SK-N-SH (cell line): Measurements from ENCODE around the gene ALX3. TPM values are rescaled to one million over a fixed set of nuclear protein-coding genes. Genes with fewer than 3 reads are reported as not detected.

Source experiments
- CTCF ChIA-PET: fragments of 300-600, 350-600 bp; formaldehyde crosslinking; extraction: SDS; loops from one replicate; lab custom pipeline; 2021; lab: Yijun Ruan, JAX
- POLR2A ChIA-PET: fragments of 350-600 bp; sonication (Branson Sonifier 250); formaldehyde crosslinking; extraction: SDS; loops from one replicate; lab custom pipeline; 2020; ENCODE audit warnings: antibody characterized with exemption, inconsistent platforms; lab: Yijun Ruan, JAX
- DNase-seq: peaks from one replicate; pipeline ENCODE4 v3.0.0; 2012
- H2AFZ ChIP-seq: fragments of 200-600 bp; sonication (generic); 2 replicates; pipeline ENCODE4 v1.8.1; 2016; ENCODE audit warnings: antibody characterized with exemption, mild to moderate bottlenecking, low read depth
- H3F3A ChIP-seq: fragments of 200-600 bp; sonication (generic); replicated peaks from 2 replicates; pipeline ENCODE3; 2016; ENCODE audit warnings: antibody characterized with exemption, mild to moderate bottlenecking; ENCODE audit not compliant: insufficient read depth
- H3K27ac ChIP-seq, 2 experiments: fragments of 200-500 bp in 1 of 2; fragments of 200-600 bp in 1 of 2; sonication (Bioruptor generic) in 1 of 2; sonication (generic), shearing (Covaris generic) in 1 of 2; 2 replicates each; pipeline versions ENCODE4 v1.5.1 to v1.6.1; 2014 to 2016; ENCODE audit warnings: low read depth in 2 of 2, inconsistent platforms in 1 of 2, low read length in 1 of 2, mild to moderate bottlenecking in 1 of 2, mixed read lengths in 1 of 2
- H3K27me3 ChIP-seq: fragments of 200-600 bp; sonication (generic), shearing (Covaris generic); 2 replicates; pipeline ENCODE4 v1.6.1; 2016; ENCODE audit warnings: mixed run types; ENCODE audit not compliant: insufficient read depth
- H3K36me3 ChIP-seq, 2 experiments: fragments of 200-500 bp in 1 of 2; fragments of 200-600 bp in 1 of 2; sonication (Bioruptor generic) in 1 of 2; sonication (generic) in 1 of 2; replicated peaks in 1 of 2; 2 replicates each; pipeline versions ENCODE3 to v1.5.1; 2014 to 2016; ENCODE audit warnings: low read length in 1 of 2, mild to moderate bottlenecking in 1 of 2; ENCODE audit not compliant: insufficient read depth in 2 of 2, control insufficient read depth in 1 of 2
- H3K4me1 ChIP-seq, 2 experiments: fragments of 200-500 bp in 1 of 2; fragments of 200-600 bp in 1 of 2; sonication (Bioruptor generic) in 1 of 2; sonication (generic), shearing (Covaris generic) in 1 of 2; 2 replicates each; pipeline versions ENCODE4 v1.5.1 to v1.6.1; 2014 to 2016; ENCODE audit warnings: low read depth in 1 of 2, low read length in 1 of 2, mixed run types in 1 of 2; ENCODE audit not compliant: insufficient read depth in 2 of 2, control insufficient read depth in 1 of 2
- H3K4me2 ChIP-seq: fragments of 200-600 bp; sonication (generic), shearing (Covaris generic); 2 replicates; pipeline ENCODE4 v1.6.1; 2017; ENCODE audit warnings: mixed run types
- H3K4me3 ChIP-seq, 2 experiments: fragments of 200-500 bp in 1 of 2; fragments of 200-600 bp in 1 of 2; sonication (Bioruptor generic) in 1 of 2; sonication (generic), shearing (Covaris generic) in 1 of 2; 2 replicates each; pipeline versions ENCODE4 v1.5.1 to v1.8.1; 2014 to 2016; ENCODE audit warnings: low read depth in 2 of 2, inconsistent platforms in 1 of 2, low read length in 1 of 2, mild to moderate bottlenecking in 1 of 2, mixed read lengths in 1 of 2, moderate library complexity in 1 of 2
- H3K79me2 ChIP-seq: fragments of 200-600 bp; sonication (generic); 2 replicates; pipeline ENCODE4 v1.8.1; 2017; ENCODE audit warnings: mild to moderate bottlenecking; ENCODE audit not compliant: insufficient read depth
- H3K9ac ChIP-seq: fragments of 200-600 bp; sonication (generic); 2 replicates; pipeline ENCODE4 v1.6.1; 2017; ENCODE audit warnings: mixed run types
- H3K9me2 ChIP-seq: fragments of 200-600 bp; sonication (generic); 2 replicates; pipeline ENCODE4 v1.6.1; 2017; ENCODE audit warnings: mixed run types
- H3K9me3 ChIP-seq: fragments of 200-600 bp; sonication (generic); 2 replicates; pipeline ENCODE4 v1.6.1; 2017; ENCODE audit warnings: mixed run types, mild to moderate bottlenecking, moderate library complexity
- H4K20me1 ChIP-seq: fragments of 200-600 bp; sonication (generic); 2 replicates; pipeline ENCODE4 v1.6.1; 2017; ENCODE audit warnings: mild to moderate bottlenecking, mixed run types; ENCODE audit not compliant: insufficient read depth
- CHD2 ChIP-seq: fragments of 150-350 bp; IDR thresholded peaks from 2 replicates; pipeline ENCODE4 v1.6.1; 2018; ENCODE audit warnings: low read length; ENCODE audit not compliant: partially characterized antibody
- CTCF ChIP-seq: fragments of 200-600 bp; sonication (generic); IDR thresholded peaks from 2 replicates; pipeline ENCODE4 v1.6.1; 2017; ENCODE audit warnings: antibody characterized with exemption, mild to moderate bottlenecking, moderate library complexity
- FOXM1 ChIP-seq: IDR thresholded peaks from 2 replicates; pipeline ENCODE4 v1.4.0; 2012; ENCODE audit warnings: low read depth, mild to moderate bottlenecking
- MEF2A ChIP-seq: IDR thresholded peaks from 2 replicates; pipeline ENCODE4 v1.4.0; 2012; ENCODE audit warnings: low read depth, borderline replicate concordance
- NFIC ChIP-seq: IDR thresholded peaks from 2 replicates; pipeline ENCODE4 v1.4.0; 2012; ENCODE audit warnings: borderline replicate concordance
- POLR2AphosphoS5 ChIP-seq: IDR thresholded peaks from 2 replicates; pipeline ENCODE4 v1.6.1; 2012; ENCODE audit warnings: low read depth, low read length
- REST ChIP-seq: IDR thresholded peaks from 2 replicates; pipeline ENCODE4 v1.6.1; 2012; ENCODE audit warnings: mild to moderate bottlenecking, low read depth, low read length, moderate library complexity
- RXRA ChIP-seq: IDR thresholded peaks from 2 replicates; pipeline ENCODE4 v1.4.0; 2012; ENCODE audit warnings: low read depth, mild to moderate bottlenecking, borderline replicate concordance
- TAF1 ChIP-seq: IDR thresholded peaks from 2 replicates; pipeline ENCODE4 v1.6.1; 2012; ENCODE audit warnings: low read depth, mild to moderate bottlenecking, low read length, moderate library complexity, borderline replicate concordance
- TCF12 ChIP-seq: IDR thresholded peaks from 2 replicates; pipeline ENCODE4 v1.4.0; 2012
- USF1 ChIP-seq: IDR thresholded peaks from 2 replicates; pipeline ENCODE4 v1.4.0; 2012; ENCODE audit warnings: low read depth, borderline replicate concordance
- USF2 ChIP-seq: fragments of 150-350 bp; IDR thresholded peaks from 2 replicates; pipeline ENCODE4 v1.6.1; 2017; ENCODE audit warnings: antibody characterized with exemption, low read length, low read depth, borderline replicate concordance
- WGBS: methylation state at CpG from one replicate; pipeline ENCODE4 v1.1.6; 2017; ENCODE audit warnings: low lambda C conversion rate; 5-methylcytosine and 5-hydroxymethylcytosine counted together
- polyA plus RNA-seq, 3 experiments: library from polyadenylated mRNA; depleted of rRNA; stranded (reverse); fragments of >200 nt; gene quantifications; 2 replicates each; pipeline ENCODE4 v1.2.3, GENCODE V29; 2012

ALX3 gene
- polyA plus RNA-seq, 1 of the 3 experiments (the other 2 are of a cell fraction): not detected

- ChIA-PET POLR2A (interaction anchor here (2.0 kb wide), 1 partner anchor 52 kb away, joined by 5 read pairs; no protein-coding TSS in a partner anchor), CTCF (interaction anchor here (0.8 to 51.7 kb wide), 8 partner anchors 12 to 358 kb away, joined by 3 to 1768 read pairs (median 5); partner anchors contain the start of genes AHCYL1 and STRIP1)
- Histone ChIP-seq H3K4me2 (no peak overlapping the region), H3K9me3 (no peaks in the 10 kb centered on the region), H4K20me1 (no peaks in the 10 kb centered on the region), H3K79me2 (no peaks in the 10 kb centered on the region), H3K4me1 (peaks cover 4 to 69% of the 10 kb centered on the region in 2 experiments; a peak in 3 of 4 replicates), H3K9ac (no peak overlapping the region), H3F3A (no peaks in the 10 kb centered on the region), H3K36me3 (no peaks in the 10 kb centered on the region), H3K27ac (peak overlapping the region in 1 of 2 experiments; percentile 50; a peak in 2 of 4 replicates), H2AFZ (0 out of 2 replicates have a peak overlapping the region, but pooled peaks have one; percentile 41), H3K9me2 (no peaks in the 10 kb centered on the region), H3K27me3 (no peaks in the 10 kb centered on the region), H3K4me3 (no peak overlapping the region)
- WGBS: 68% methylated on average over 7 of the region's 7 CpGs
- TF ChIP-seq USF2 (no peak), CTCF (no peak), RXRA (no peak), USF1 (no peak), FOXM1 (no peak), POLR2AphosphoS5 (no peak), NFIC (no peak), MEF2A (no peak), REST (no peak), TCF12 (no peak), CHD2 (no peak), TAF1 (no peak)
- peak; percentile 42 for DNase-seq
Measured at GRCh38 chr1:110102081-110102480, 31.6 kb upstream of the ALX3 start.
